ENCODE data around the gene DNAJC12.
"Not testable (repeated sequence)": the region's sequence is repeated elsewhere in the genome, so short reads cannot be mapped to it uniquely, and the experiment has no call there.

DNAJC12 gene

GRCh38 chr10:67788028-67788886 is 49.7 kb downstream of the DNAJC12 start:
- Mint-ChIP-seq H3K9me3 (no peaks in the 10 kb centered on the region), H3K27ac (no peak overlapping the region), H3K4me3 (peak overlapping the region; percentile 32), H3K4me1 (peaks cover 38% of the 10 kb centered on the region), H3K36me3 (no peaks in the 10 kb centered on the region)
- ATAC-seq (peak; percentile 70), DNase-seq (ENCODE audit: low spot score in 2 of 2) (peak; percentile 69 to 90)

DNA sequence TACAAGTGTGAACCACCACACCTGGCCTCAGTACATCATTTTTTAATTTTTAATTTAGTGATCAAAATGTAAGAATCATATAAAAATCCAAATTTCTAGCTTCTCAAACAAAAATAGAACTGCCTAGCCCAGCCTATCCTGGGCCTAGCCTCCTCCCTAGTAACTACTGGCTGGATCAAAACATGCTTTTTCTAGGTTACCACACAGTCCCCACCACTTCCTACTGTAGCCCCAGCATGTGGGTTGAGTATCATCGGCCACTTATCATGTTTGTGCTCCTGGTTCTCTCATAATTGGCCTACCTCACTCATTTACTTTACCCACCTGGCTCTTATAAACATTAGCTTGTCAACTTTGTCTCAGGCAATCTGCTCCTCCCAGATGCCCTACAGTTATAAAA is 52.9 kb downstream of the DNAJC12 start:
- no peak for DNase-seq (ENCODE audit: low spot score in 2 of 2)
- Mint-ChIP-seq H3K4me1 (peaks cover 25% of the 10 kb centered on the region), H3K36me3 (no peaks in the 10 kb centered on the region), H3K9me3 (no peaks in the 10 kb centered on the region), H3K4me3 (no peak overlapping the region), H3K27ac (no peak overlapping the region)
- ATAC-seq = peak; percentile 88

DNA sequence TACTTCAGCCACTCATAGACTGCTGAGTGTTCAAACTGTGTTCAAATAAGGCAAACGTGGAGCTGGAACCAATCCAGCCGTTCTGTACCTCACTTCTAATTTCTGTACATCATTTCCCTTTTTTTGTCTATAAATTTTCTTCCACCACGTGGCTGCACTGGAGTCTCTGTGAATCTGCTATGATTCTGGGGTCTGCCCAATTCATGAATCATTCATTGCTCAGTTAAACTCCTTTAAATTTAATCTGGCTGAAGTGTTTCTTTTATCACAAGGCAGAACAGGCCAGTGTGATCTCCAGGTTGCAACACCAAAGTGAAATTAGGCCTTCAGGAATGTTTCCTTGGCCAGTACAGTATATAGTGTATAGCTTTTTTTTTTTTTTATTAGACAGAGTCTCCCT is 53.5 kb downstream of the DNAJC12 start:
- no peak overlapping the region for H3K4me3 Mint-ChIP-seq
- DNase-seq (ENCODE audit: low spot score in 2 of 2) = no peak
- H3K27ac Mint-ChIP-seq = no peak overlapping the region
- H3K9me3 Mint-ChIP-seq = no peaks in the 10 kb centered on the region
- H3K36me3 Mint-ChIP-seq = no peaks in the 10 kb centered on the region
- no peak for ATAC-seq
- H3K4me1 Mint-ChIP-seq = peaks cover 30% of the 10 kb centered on the region

GRCh38 chr10:67783606-67784294 is 54.2 kb downstream of the DNAJC12 start:
- Mint-ChIP-seq H3K9me3 (no peaks in the 10 kb centered on the region), H3K27ac (peak overlapping the region; percentile 5), H3K4me3 (no peak overlapping the region), H3K4me1 (peaks cover 29% of the 10 kb centered on the region), H3K36me3 (no peaks in the 10 kb centered on the region)
- ATAC-seq (no peak), DNase-seq (ENCODE audit: low spot score in 2 of 2) (no peak)

- no peak for DNase-seq (ENCODE audit: low spot score in 2 of 2)
Measured at GRCh38 chr10:67782530-67782929, 55.5 kb downstream of the DNAJC12 start.

DNA sequence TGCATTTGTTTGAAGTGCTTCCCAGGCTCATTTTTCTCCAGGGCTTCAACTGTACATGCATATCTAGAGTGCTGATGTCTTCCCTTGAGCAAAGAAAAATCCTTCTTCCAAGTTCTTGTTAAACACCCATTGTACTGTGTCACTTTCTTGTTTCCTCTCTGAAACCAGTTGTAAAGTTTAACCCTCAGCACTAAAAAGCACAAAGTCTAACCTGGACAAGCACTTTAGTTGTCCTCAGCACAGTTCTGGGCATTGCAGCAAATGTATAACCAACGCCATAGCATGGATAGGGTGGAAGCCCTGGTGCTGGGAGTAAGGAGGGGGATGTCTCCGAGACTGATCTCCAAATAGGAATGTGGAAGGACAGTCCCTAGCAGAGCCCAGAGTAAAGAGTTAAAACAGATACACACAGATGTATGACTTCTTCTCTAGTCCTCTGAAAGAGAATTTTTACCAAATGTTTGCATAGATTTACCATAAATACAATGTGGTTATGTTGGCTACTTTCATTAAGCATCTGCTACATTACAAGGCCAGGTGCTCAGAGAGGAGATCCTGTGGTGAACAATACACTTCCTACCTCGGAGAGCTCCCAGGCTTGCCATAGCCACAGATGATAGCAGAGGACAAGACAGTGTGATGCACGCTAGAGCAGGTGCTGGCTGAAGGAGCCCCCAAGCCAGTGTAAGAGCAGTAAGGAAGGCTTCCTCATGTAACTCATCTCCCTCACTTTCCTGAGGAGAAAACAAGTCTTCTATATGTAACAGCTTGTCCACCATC is 57.0 kb downstream of the DNAJC12 start:
- H3K36me3 Mint-ChIP-seq = no peaks in the 10 kb centered on the region
- H3K9me3 Mint-ChIP-seq = no peaks in the 10 kb centered on the region
- DNase-seq (ENCODE audit: low spot score in 2 of 2) (no peak), ATAC-seq (peak; percentile 17)
- no peak overlapping the region for H3K27ac Mint-ChIP-seq
- peaks cover 23% of the 10 kb centered on the region for H3K4me1 Mint-ChIP-seq
- H3K4me3 Mint-ChIP-seq = no peak overlapping the region

More at GRCh38 chr10:67782530-67782929, 55.5 kb downstream of the DNAJC12 start:
- no peaks in the 10 kb centered on the region for H3K36me3 Mint-ChIP-seq
- H3K4me1 Mint-ChIP-seq = peaks cover 23% of the 10 kb centered on the region
- no peak overlapping the region for H3K27ac Mint-ChIP-seq
- no peak overlapping the region for H3K4me3 Mint-ChIP-seq
- no peak for ATAC-seq
- H3K9me3 Mint-ChIP-seq = no peaks in the 10 kb centered on the region

- not testable (repeated sequence) for H3K4me3 Mint-ChIP-seq; ATAC-seq; H3K36me3 Mint-ChIP-seq; H3K27ac Mint-ChIP-seq; H3K9me3 Mint-ChIP-seq; DNase-seq (ENCODE audit: low spot score in 2 of 2)
- peaks cover 21% of the 10 kb centered on the region for H3K4me1 Mint-ChIP-seq
Measured at GRCh38 chr10:67780204-67780621, 57.8 kb downstream of the DNAJC12 start.

- ATAC-seq (peak; percentile 75), DNase-seq (ENCODE audit: low spot score in 2 of 2) (peak; percentile 49 to 73)
- Mint-ChIP-seq H3K36me3 (no peaks in the 10 kb centered on the region), H3K27ac (no peak overlapping the region), H3K9me3 (no peaks in the 10 kb centered on the region), H3K4me3 (no peak overlapping the region), H3K4me1 (peaks cover 18% of the 10 kb centered on the region)
Measured at GRCh38 chr10:67779465-67780203, 58.4 kb downstream of the DNAJC12 start.

GRCh38 chr10:67776371-67776770 is 61.6 kb downstream of the DNAJC12 start:
- Mint-ChIP-seq H3K36me3 (no peaks in the 10 kb centered on the region), H3K4me3 (no peak overlapping the region), H3K9me3 (no peaks in the 10 kb centered on the region), H3K4me1 (peaks cover 13% of the 10 kb centered on the region), H3K27ac (peak overlapping the region; percentile 9)
- ATAC-seq (no peak), DNase-seq (ENCODE audit: low spot score in 2 of 2) (no peak)

DNA sequence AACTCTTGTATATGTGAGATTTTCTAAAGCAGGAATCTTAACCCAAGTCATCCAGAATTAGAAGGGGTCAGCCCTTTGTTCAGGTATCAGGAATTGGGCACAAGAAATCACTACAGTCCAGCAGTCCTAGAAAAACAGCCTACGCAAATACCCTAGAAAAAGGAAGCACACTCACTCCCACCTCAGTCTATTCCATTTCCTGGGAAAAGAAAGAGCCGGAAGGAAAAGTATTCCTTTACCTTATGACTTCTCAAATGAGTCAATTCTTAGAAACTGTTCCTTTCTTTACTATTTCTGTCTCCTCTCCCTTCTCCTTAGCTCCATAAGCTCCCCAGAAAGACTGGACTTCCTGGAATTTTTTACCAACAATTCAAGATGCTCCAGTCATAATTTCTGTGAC is 62.7 kb downstream of the DNAJC12 start:
- H3K9me3 Mint-ChIP-seq = no peaks in the 10 kb centered on the region
- H3K4me3 Mint-ChIP-seq = no peak overlapping the region
- H3K4me1 Mint-ChIP-seq = peaks cover 18% of the 10 kb centered on the region
- DNase-seq (ENCODE audit: low spot score in 2 of 2) (no peak), ATAC-seq (no peak)
- no peak overlapping the region for H3K27ac Mint-ChIP-seq
- H3K36me3 Mint-ChIP-seq = no peaks in the 10 kb centered on the region

GRCh38 chr10:67772894-67773511 is 65.0 kb downstream of the DNAJC12 start:
- H3K4me1 Mint-ChIP-seq = peaks cover 13% of the 10 kb centered on the region
- H3K27ac Mint-ChIP-seq = peak overlapping the region; percentile 17
- H3K9me3 Mint-ChIP-seq = no peaks in the 10 kb centered on the region
- H3K4me3 Mint-ChIP-seq = no peak overlapping the region
- H3K36me3 Mint-ChIP-seq = no peaks in the 10 kb centered on the region
- DNase-seq (ENCODE audit: low spot score in 2 of 2) = no peak
- ATAC-seq = peak; percentile 96

- peaks cover 13% of the 10 kb centered on the region for H3K4me1 Mint-ChIP-seq
- no peak overlapping the region for H3K27ac Mint-ChIP-seq
- no peaks in the 10 kb centered on the region for H3K36me3 Mint-ChIP-seq
- no peaks in the 10 kb centered on the region for H3K9me3 Mint-ChIP-seq
- no peak overlapping the region for H3K4me3 Mint-ChIP-seq
- DNase-seq (ENCODE audit: low spot score in 2 of 2) = no peak
- ATAC-seq = no peak
Measured at GRCh38 chr10:67772151-67772550, 65.8 kb downstream of the DNAJC12 start.

DNA sequence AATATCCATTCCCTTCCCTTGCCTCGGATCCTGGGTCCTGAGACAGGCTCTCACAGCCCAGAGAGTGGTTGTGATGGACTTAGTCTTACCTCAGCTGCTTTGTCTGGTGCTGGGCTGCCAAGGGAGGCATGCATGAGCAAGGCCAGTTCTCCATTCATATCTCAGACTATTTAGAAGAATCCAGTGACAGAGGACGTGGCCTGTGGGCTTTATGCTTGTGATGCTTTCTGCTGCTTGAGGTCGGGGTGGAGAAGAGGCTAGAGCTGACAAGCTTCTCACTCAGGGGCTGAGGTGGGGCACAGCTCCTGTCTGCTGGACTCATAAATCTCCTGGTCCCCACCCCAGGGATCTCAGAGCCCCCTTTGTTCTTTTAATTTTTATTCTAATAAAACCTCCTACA is 66.8 kb downstream of the DNAJC12 start:
- DNase-seq (ENCODE audit: low spot score in 2 of 2) (no peak), ATAC-seq (no peak)
- no peaks in the 10 kb centered on the region for H3K9me3 Mint-ChIP-seq
- H3K36me3 Mint-ChIP-seq = no peaks in the 10 kb centered on the region
- H3K4me1 Mint-ChIP-seq = peaks cover 13% of the 10 kb centered on the region
- H3K4me3 Mint-ChIP-seq = no peak overlapping the region
- no peak overlapping the region for H3K27ac Mint-ChIP-seq

DNA sequence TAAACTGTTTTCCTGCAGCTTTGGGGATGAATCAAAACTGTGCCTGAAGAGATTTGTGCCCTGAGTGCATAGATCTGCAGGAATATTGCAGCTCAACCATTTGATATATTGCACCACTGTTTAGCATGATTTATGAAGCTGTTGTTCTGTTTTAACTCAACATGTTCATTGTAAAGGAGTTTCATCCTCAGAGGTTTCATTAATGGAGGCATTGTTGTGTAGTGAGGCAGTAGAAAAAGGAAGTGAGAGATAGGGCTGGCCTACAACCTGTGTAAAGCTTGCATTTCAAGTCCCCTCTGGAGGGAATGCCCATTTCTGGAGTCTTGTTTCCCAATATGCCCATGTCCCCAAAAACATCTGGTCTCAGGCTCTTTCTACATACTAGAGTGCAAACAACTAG is 67.5 kb downstream of the DNAJC12 start:
- Mint-ChIP-seq H3K9me3 (no peaks in the 10 kb centered on the region), H3K27ac (no peak overlapping the region), H3K4me1 (peaks cover 14% of the 10 kb centered on the region), H3K36me3 (no peaks in the 10 kb centered on the region), H3K4me3 (no peak overlapping the region)
- DNase-seq (ENCODE audit: low spot score in 2 of 2) (no peak), ATAC-seq (no peak)

Measured in stimulated activated effector memory CD8-positive, alpha-beta T cell treated with anti-CD3 and anti-CD28 coated beads, Interleukin-12 subunit alpha, Interleukin-12 subunit beta, amount 100 ng/mL, for 72 hours (primary cell).